ENCODE results near the gene MGST3.

GRCh38 chr1:165695031-165695430, 64.0 kb downstream of the MGST3 start:
- no peak for TF ChIP-seq TCF7 (IDR thresholded peaks at IDR 0.05; ENCODE audit: low read depth)
- TF ChIP-seq ZNF329 (CRISPR knock-in tag; IDR thresholded peaks at IDR 0.05; ENCODE audit: low read depth), result no peak
- TF ChIP-seq EP300 (IDR thresholded peaks at IDR 0.05; ENCODE audit: low read depth in 2 of 2, low read length in 2 of 2), result no peak
- no peak for TF ChIP-seq EP300 (CRISPR knock-in tag; IDR thresholded peaks at IDR 0.05; ENCODE audit: borderline replicate concordance)
- TF ChIP-seq SP1 (IDR thresholded peaks at IDR 0.05), result no peak
- no peak for TF ChIP-seq SP1 (CRISPR knock-in tag; IDR thresholded peaks at IDR 0.05)
- TF ChIP-seq ZNF282 (IDR thresholded peaks at IDR 0.05; ENCODE audit: partially characterized antibody), result no peak
- TF ChIP-seq TCF12 (IDR thresholded peaks at IDR 0.05), result no peak
- no peak for TF ChIP-seq TCF12 (CRISPR knock-in tag; IDR thresholded peaks at IDR 0.05)
- no peak for TF ChIP-seq BCLAF1 (IDR thresholded peaks at IDR 0.05)
- TF ChIP-seq CTCF (CRISPR knock-in tag; IDR thresholded peaks at IDR 0.05), result no peak
- no peak for TF ChIP-seq POLR2A (IDR thresholded peaks at IDR 0.05; ENCODE audit: insufficient read depth in 1 of 2, low read depth in 2 of 2, low read length in 2 of 2)
- TF ChIP-seq, protein P1, sequence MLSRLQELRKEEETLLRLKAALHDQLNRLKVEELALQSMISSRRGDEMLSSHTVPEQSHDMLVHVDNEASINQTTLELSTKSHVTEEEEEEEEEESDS (CRISPR knock-in tag; IDR thresholded peaks at IDR 0.05; ENCODE audit: borderline replicate concordance), result no peak
- TF ChIP-seq YEATS4 (CRISPR knock-in tag; IDR thresholded peaks at IDR 0.05; ENCODE audit: borderline replicate concordance), result no peak
- TF ChIP-seq CREB3 (CRISPR knock-in tag; IDR thresholded peaks at IDR 0.05), result no peak
- no peak for TF ChIP-seq ATF5 (CRISPR knock-in tag; IDR thresholded peaks at IDR 0.05; ENCODE audit: low read depth)
- no peak for TF ChIP-seq HNF4A (CRISPR knock-in tag; IDR thresholded peaks at IDR 0.05)
